ENCODE measurements around the gene DUSP21.

GRCh38 chrX:44876767-44877166 lies 32.9 kb downstream of the DUSP21 start:
- no peak for TF ChIP-seq RARB (CRISPR knock-in tag; IDR thresholded peaks at IDR 0.05)
- no peak for TF ChIP-seq PATZ1 (CRISPR knock-in tag; IDR thresholded peaks at IDR 0.05; ENCODE audit: borderline replicate concordance)
- no peak for TF ChIP-seq ZFP30 (CRISPR knock-in tag; IDR thresholded peaks at IDR 0.05)
- TF ChIP-seq ZNF8 (CRISPR knock-in tag; IDR thresholded peaks at IDR 0.05), result no peak
- TF ChIP-seq CREB5 (CRISPR knock-in tag; IDR thresholded peaks at IDR 0.05; ENCODE audit: low read depth), result no peak
- no peak for TF ChIP-seq ESRRG (CRISPR knock-in tag; IDR thresholded peaks at IDR 0.05)
